K562 (cell line): ENCODE data around the gene NTN1. TPM values are rescaled to one million over a fixed set of nuclear protein-coding genes. Genes with fewer than 3 reads are reported as not detected.

ENCODE experiments used
- ATAC-seq: fragments of 200-7000 bp; cut with Tn5 transposase; 3 replicates; pipeline ENCODE4 v1.9.1; 2020; ENCODE audit warnings: moderate library complexity
- BruUV-seq: library from RNA; stranded (reverse); fragments of 400-500 nt; replicated peaks from 2 replicates; lab custom pipeline; 2021; lab: Mats Ljungman, UMichigan
- CTCF ChIA-PET: fragments of 300-600 bp; formaldehyde crosslinking; extraction: SDS; loops from one replicate; lab custom pipeline; 2021; ENCODE audit warnings: low intra/inter-chr PET ratio; lab: Yijun Ruan, JAX
- POLR2A ChIA-PET: fragments of 300-600, 350-650 bp; sonication (Branson Sonifier 250); formaldehyde crosslinking; extraction: SDS; loops from one replicate; lab custom pipeline; 2021; ENCODE audit warnings: antibody characterized with exemption, inconsistent platforms; lab: Yijun Ruan, JAX
- DNase-seq, 4 experiments: peaks; one replicate each; pipeline versions ENCODE4 v3.0.0 to v3.0.0-alpha.2; 2011 to 2018; ENCODE audit warnings: low spot score in 3 of 4, mixed read lengths in 3 of 4; ENCODE audit errors: extremely low read depth in 1 of 4
- FAIRE-seq: peaks from 2 replicates; lab custom pipeline; 2011; peaks lifted over from hg19 to GRCh38; lab: Jason Lieb, UNC
- H2AFZ ChIP-seq: 2 replicates; pipeline ENCODE4 v1.6.0; 2011; ENCODE audit warnings: low read depth, low read length, control low read depth, inconsistent platforms
- H3K27ac ChIP-seq: fragments of 200-600 bp; 3 replicates; pipeline ENCODE4 v1.8.0; 2011; ENCODE audit warnings: low read depth, mild to moderate bottlenecking, control low read depth, inconsistent platforms, low read length, moderate library complexity, mixed read lengths; ENCODE audit errors: extremely low read depth
- H3K27me3 ChIP-seq, 2 experiments: fragments of 300-600 bp in 1 of 2; 2 replicates in 1 of 2; 3 replicates in 1 of 2; pipeline versions ENCODE4 v1.6.0 to v1.8.0; 2011; ENCODE audit warnings: inconsistent platforms in 2 of 2, low read length in 2 of 2, mild to moderate bottlenecking in 1 of 2, mixed read lengths in 1 of 2, moderate library complexity in 1 of 2; ENCODE audit not compliant: control insufficient read depth in 2 of 2, insufficient read depth in 2 of 2
- H3K36me3 ChIP-seq: fragments of 300-600 bp; 3 replicates; pipeline ENCODE4 v1.8.0; 2011; ENCODE audit warnings: mild to moderate bottlenecking, low read length, inconsistent platforms; ENCODE audit not compliant: control insufficient read depth, insufficient read depth
- H3K4me1 ChIP-seq, 2 experiments: fragments of 200-600 bp in 1 of 2; replicated peaks in 1 of 2; 2 replicates in 1 of 2; 3 replicates in 1 of 2; pipeline versions ENCODE4 v1.5.1 to v1.8.0; 2011; ENCODE audit warnings: inconsistent platforms in 2 of 2, low read length in 2 of 2, mild to moderate bottlenecking in 1 of 2, mixed read lengths in 1 of 2, moderate library complexity in 1 of 2; ENCODE audit not compliant: control insufficient read depth in 2 of 2, insufficient read depth in 2 of 2
- H3K4me2 ChIP-seq: 2 replicates; pipeline ENCODE4 v1.6.1; 2011; ENCODE audit warnings: low read length, control low read depth, inconsistent platforms, mixed read lengths; ENCODE audit not compliant: insufficient read depth
- H3K4me3 ChIP-seq: fragments of 200-600 bp; sonication (generic), shearing (Covaris generic); 2 replicates; pipeline ENCODE4 v1.5.1; 2016; ENCODE audit warnings: control low read depth, inconsistent platforms
- H3K79me2 ChIP-seq: fragments of 200-600 bp; 3 replicates; pipeline ENCODE4 v1.8.0; 2011; ENCODE audit warnings: low read length, inconsistent platforms; ENCODE audit not compliant: control insufficient read depth, insufficient read depth
- H3K9ac ChIP-seq, 2 experiments: 2 replicates each; pipeline versions ENCODE4 v1.6.0 to v1.6.1; 2011; ENCODE audit warnings: low read depth in 2 of 2, low read length in 2 of 2, control low read depth in 1 of 2, inconsistent platforms in 1 of 2, mild to moderate bottlenecking in 1 of 2, mixed read lengths in 1 of 2; ENCODE audit not compliant: insufficient read depth in 1 of 2
- H3K9me1 ChIP-seq: one replicate; pipeline ENCODE4 v1.6.0; 2011; ENCODE audit warnings: inconsistent platforms, mild to moderate bottlenecking, low read length, moderate library complexity; ENCODE audit not compliant: control insufficient read depth, insufficient read depth
- H3K9me3 ChIP-seq: replicated peaks from 2 replicates; pipeline ENCODE4 v1.5.1; 2011; ENCODE audit warnings: low read depth, low read length, inconsistent platforms; ENCODE audit not compliant: control insufficient read depth, insufficient read depth
- H4K20me1 ChIP-seq: replicated peaks from 2 replicates; pipeline ENCODE4 v1.6.1; 2011; ENCODE audit warnings: low read length, inconsistent platforms, mixed read lengths; ENCODE audit not compliant: control insufficient read depth, insufficient read depth
- BCOR ChIP-seq: fragments of 450-650 bp; IDR thresholded peaks from 2 replicates; pipeline ENCODE4 v1.6.1; 2016
- E2F3 ChIP-seq: fragments of 250-450 bp; sonication (Bioruptor Pico); IDR thresholded peaks from 2 replicates; pipeline ENCODE4 v1.4.0; 2020; ENCODE audit warnings: mild to moderate bottlenecking
- EZH2 ChIP-seq: IDR thresholded peaks from 2 replicates; pipeline ENCODE4 v1.6.1; 2012; ENCODE audit warnings: low read depth, mild to moderate bottlenecking, inconsistent platforms, low read length, borderline replicate concordance
- FOXJ3 ChIP-seq: sonication (generic); formaldehyde crosslinking; IDR thresholded peaks from 2 replicates; pipeline ENCODE4 v1.4.0; 2020; ENCODE audit warnings: mild to moderate bottlenecking, missing genetic modification reagents
- GMEB1 ChIP-seq: fragments of 250-450 bp; sonication (Bioruptor Pico); IDR thresholded peaks from 2 replicates; pipeline ENCODE4 v1.4.0; 2020; ENCODE audit warnings: mild to moderate bottlenecking
- HNRNPH1 ChIP-seq: fragments of 200-400 bp; formaldehyde crosslinking; optimal IDR thresholded peaks from 2 replicates; pipeline ENCODE3; 2017; ENCODE audit warnings: low read depth, mild to moderate bottlenecking, low read length, moderate library complexity
- NBN ChIP-seq: fragments of 450-650 bp; IDR thresholded peaks from 2 replicates; pipeline ENCODE4 v1.6.1; 2016; ENCODE audit warnings: low read depth, mild to moderate bottlenecking
- THRAP3 ChIP-seq: fragments of 450-650 bp; IDR thresholded peaks from 2 replicates; pipeline ENCODE4 v1.6.1; 2016; ENCODE audit warnings: mild to moderate bottlenecking, inconsistent platforms, borderline replicate concordance
- ZFP1 ChIP-seq: fragments of 450-650 bp; formaldehyde crosslinking; IDR thresholded peaks from 2 replicates; pipeline ENCODE4 v1.4.0; 2020; ENCODE audit warnings: mild to moderate bottlenecking, mixed read lengths
- ZNF280B ChIP-seq: fragments of 250-450 bp; sonication (Bioruptor Pico); IDR thresholded peaks from 2 replicates; pipeline ENCODE4 v1.5.1; 2021; ENCODE audit warnings: mild to moderate bottlenecking
- WGBS: fragments of 100-300 bp; shearing (Covaris generic); methylation state at CpG from one replicate; pipeline ENCODE4 v1.1.6; 2016; ENCODE audit warnings: low coverage, mixed read lengths; ENCODE audit not compliant: insufficient coverage; ENCODE audit errors: missing lambda C conversion rate; 5-methylcytosine and 5-hydroxymethylcytosine counted together
- in situ Hi-C: fragments of 300-500 bp; cut with MboI; formaldehyde crosslinking; loops from 4 replicates; pipeline ENCODE4 v1.15.0; 2018; ENCODE audit warnings: inconsistent platforms, mixed read lengths
- intact Hi-C: fragments of 100-400 bp; cut with micrococcal nuclease; formaldehyde crosslinking; loops from 2 replicates; pipeline ENCODE4 v1.14.2; 2022
- polyA plus RNA-seq, 8 experiments: library from polyadenylated mRNA; depleted of rRNA in 4 of 8; stranded (reverse) in 5 of 8; unstranded in 3 of 8; fragments of >200 nt; fragmentation: Nextera tagmentation in 2 of 8; fragmentation: Illumina TruSeq in 1 of 8; extraction: Ambion mirVana in 2 of 8; extraction: Trizol in 1 of 8; gene quantifications; 2 replicates each; pipeline versions ENCODE4 v1.2.1 to v1.2.3, GENCODE V29; 2011 to 2014; ENCODE audit warnings: inconsistent platforms in 1 of 8, missing spikeins in 1 of 8
- total RNA-seq, 7 experiments: library from RNA; depleted of rRNA in 6 of 7; stranded (reverse); fragments of >200 nt in 6 of 7; fragmentation: Illumina TruSeq in 2 of 7; extraction: Trizol in 2 of 7; gene quantifications; 2 replicates each; pipeline versions ENCODE4 v1.2.1 to v1.2.3, GENCODE V29; 2011 to 2021; ENCODE audit warnings: low replicate concordance in 1 of 7

Gene NTN1
- total and polyA plus RNA-seq, 9 of the 15 experiments (the other 6 are each of a cell fraction or from before 2014, with no cell fraction given): 0.02 TPM; not detected in 8

- peaks cover 0 to 29% of the 10 kb centered on the region in 2 experiments; a peak in 1 of 5 replicates for H3K27me3 ChIP-seq
- in situ Hi-C loops: no loop called here
- CTCF ChIA-PET: no interaction called here
- no peak overlapping the region for H3K4me2 ChIP-seq
- BruUV-seq: no TSS peak
- ATAC-seq: no peak
- no peak overlapping the region for H2AFZ ChIP-seq
- FAIRE-seq: no peak
- intact Hi-C loops: no loop called here
- H3K79me2 ChIP-seq: no peaks in the 10 kb centered on the region
- H3K9ac ChIP-seq: no peak overlapping the region
- 0 out of 2 replicates have a peak, but pooled peaks cover 5% of the 10 kb centered on the region for H4K20me1 ChIP-seq
- H3K9me1 ChIP-seq: no peaks in the 10 kb centered on the region
- H3K4me1 ChIP-seq: peaks cover 0 to 20% of the 10 kb centered on the region in 2 experiments; a peak in 2 of 5 replicates
- no peaks in the 10 kb centered on the region for H3K9me3 ChIP-seq
- no peak overlapping the region for H3K27ac ChIP-seq
- TF ChIP-seq ZNF280B (CRISPR knock-in tag) (no peak), EZH2 (no peak), E2F3 (CRISPR knock-in tag) (no peak), FOXJ3 (no peak), GMEB1 (CRISPR knock-in tag) (no peak), HNRNPH1 (no peak), NBN (no peak), THRAP3 (no peak), BCOR (no peak), ZFP1 (CRISPR knock-in tag) (no peak)
- H3K4me3 ChIP-seq: no peak overlapping the region
- POLR2A ChIA-PET: interaction anchor here (0.6 kb wide), 1 partner anchor 1420 kb away, joined by 3 read pairs; no protein-coding TSS in a partner anchor
- WGBS: 4% methylated on average over 13 of the region's 16 CpGs
- no peak for DNase-seq
- H3K36me3 ChIP-seq: no peaks in the 10 kb centered on the region
These were observed 221.2 kb downstream of the NTN1 start for GRCh38 chr17:9242497-9242881.
